HG03175 (cell line): Measurements from ENCODE around the gene HOXC4.
"Not testable (repeated sequence)": the region's sequence is repeated elsewhere in the genome, so short reads cannot be mapped to it uniquely, and the experiment has no call there.

Experiments used
- ATAC-seq: cut with Tn5 transposase; IDR thresholded peaks from one replicate; pipeline ENCODE4 v1.9.1; 2021; ENCODE audit warnings: mild to moderate bottlenecking, moderate library complexity; ENCODE audit not compliant: unreplicated experiment

The HOXC4 gene

GRCh38 chr12:54039417-54040147 lies 14.1 kb upstream of the HOXC4 start:
- ATAC-seq: no peak

GRCh38 chr12:54040148-54040494 lies 13.5 kb upstream of the HOXC4 start:
- no peak for ATAC-seq

GRCh38 chr12:54040648-54041047 lies 13.0 kb upstream of the HOXC4 start:
- no peak for ATAC-seq

GRCh38 chr12:54041097-54041690 lies 12.4 kb upstream of the HOXC4 start:
- no peak for ATAC-seq

- not testable (repeated sequence) for ATAC-seq
Measured at GRCh38 chr12:54042033-54042432, 11.6 kb upstream of the HOXC4 start.

GRCh38 chr12:54042970-54043853 lies 10.4 kb upstream of the HOXC4 start:
- no peak for ATAC-seq

GRCh38 chr12:54044425-54045103 lies 9.1 kb upstream of the HOXC4 start:
- no peak for ATAC-seq

- ATAC-seq: no peak
Measured at GRCh38 chr12:54045401-54045800, 8.2 kb upstream of the HOXC4 start.

- no peak for ATAC-seq
Measured at GRCh38 chr12:54045868-54046521, 7.6 kb upstream of the HOXC4 start.

GRCh38 chr12:54046809-54047159 lies 6.9 kb upstream of the HOXC4 start:
- no peak for ATAC-seq

- ATAC-seq: no peak
Measured at GRCh38 chr12:54047160-54047963, 6.3 kb upstream of the HOXC4 start.

- no peak for ATAC-seq
Measured at GRCh38 chr12:54047964-54048303, 5.7 kb upstream of the HOXC4 start.

- no peak for ATAC-seq
Measured at GRCh38 chr12:54048406-54049093, 5.1 kb upstream of the HOXC4 start.

GRCh38 chr12:54049108-54049507 lies 4.5 kb upstream of the HOXC4 start:
- ATAC-seq: no peak

GRCh38 chr12:54050482-54050810 lies 3.2 kb upstream of the HOXC4 start:
- ATAC-seq: no peak

GRCh38 chr12:54051026-54051842 lies 2.4 kb upstream of the HOXC4 start:
- no peak for ATAC-seq

GRCh38 chr12:54051874-54052437 lies 1.7 kb upstream of the HOXC4 start:
- no peak for ATAC-seq

GRCh38 chr12:54052438-54053002 lies 1.1 kb upstream of the HOXC4 start:
- ATAC-seq: no peak
